Measurements from ENCODE around the gene PCK2. TPM values are rescaled to one million over a fixed set of nuclear protein-coding genes. Genes with fewer than 3 reads are reported as not detected.

The PCK2 gene
- total RNA-seq, 1 experiment from 2014 or later, result 48.9 TPM

DNA sequence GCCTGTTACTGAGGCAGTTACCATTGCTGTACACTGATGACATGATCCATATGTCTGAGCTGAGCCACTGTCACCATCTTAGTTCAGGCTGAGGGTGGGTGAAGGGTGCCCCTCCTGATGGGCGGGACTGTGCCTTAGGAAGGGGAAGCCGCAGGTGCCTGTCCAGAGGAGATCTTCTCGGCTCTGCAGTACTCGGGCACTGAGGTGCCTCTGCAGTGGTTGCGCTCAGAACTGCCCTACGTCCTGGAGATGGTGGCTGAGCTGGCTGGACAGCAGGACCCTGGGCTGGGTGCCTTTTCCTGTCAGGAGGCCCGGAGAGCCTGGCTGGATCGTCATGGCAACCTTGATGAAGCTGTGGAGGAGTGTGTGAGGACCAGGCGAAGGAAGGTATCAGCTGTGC lies 56.9 kb downstream of the PCK2 start:
- Histone ChIP-seq H2BK12ac (ENCODE audit: insufficient read length, low read depth, low read length) (no peak overlapping the region), H4K8ac (replicated peaks; ENCODE audit: insufficient read length, low read depth, low read length) (no peak overlapping the region), H3K23ac (ENCODE audit: insufficient read length, low read depth, low read length) (no peak overlapping the region), H2BK5ac (ENCODE audit: insufficient read length, low read length) (no peak overlapping the region), H3K14ac (ENCODE audit: insufficient read depth, low read length) (no peak overlapping the region), H2BK120ac (ENCODE audit: low read depth, low read length, poor library complexity, severe bottlenecking) (no peak overlapping the region), H3K9ac (ENCODE audit: extremely low read depth, insufficient read length, low read length) (no peak overlapping the region), H3K79me2 (ENCODE audit: insufficient read depth, low read length) (peaks cover 8% of the 10 kb centered on the region; the same call in 1 of the 2 replicates), H4K91ac (ENCODE audit: insufficient read length, low read depth, low read length) (no peak overlapping the region), H3K4me1 (ENCODE audit: insufficient read depth, low read length) (no peaks in the 10 kb centered on the region), H3K18ac (ENCODE audit: insufficient read length, low read depth, low read length) (no peak overlapping the region), H3K23me2 (ENCODE audit: insufficient read length, low read depth, low read length, poor library complexity, severe bottlenecking) (peaks cover 15% of the 10 kb centered on the region), H3K4ac (ENCODE audit: low read depth, low read length) (no peak overlapping the region), H3K27me3 (ENCODE audit: insufficient read depth, low read length) (no peaks in the 10 kb centered on the region), H4K5ac (ENCODE audit: insufficient read length, low read depth, low read length) (no peak overlapping the region), H4K20me1 (ENCODE audit: control insufficient read depth, insufficient read depth, insufficient read length) (no peaks in the 10 kb centered on the region), H2AK5ac (ENCODE audit: insufficient read length, low read length) (no peak overlapping the region), H3K9me3 (ENCODE audit: control insufficient read depth, low read depth, low read length) (no peaks in the 10 kb centered on the region), H2BK15ac (ENCODE audit: low read depth, low read length) (no peak overlapping the region), H2BK20ac (ENCODE audit: low read depth, low read length, poor library complexity, severe bottlenecking) (no peak overlapping the region), H3K27ac (ENCODE audit: insufficient read length, low read depth, low read length) (no peak overlapping the region), H3K56ac (ENCODE audit: insufficient read length, low read depth, low read length) (no peak overlapping the region), H3K79me1 (ENCODE audit: insufficient read depth, low read depth, low read length, poor library complexity, severe bottlenecking) (peaks cover 4% of the 10 kb centered on the region), H3K4me2 (ENCODE audit: insufficient read depth, insufficient read length, low read length) (no peak overlapping the region), H2AFZ (ENCODE audit: low read length) (no peak overlapping the region), H3T11ph (ENCODE audit: low read length) (no peak overlapping the region)
- H3K27me3 Mint-ChIP-seq (ENCODE audit: low read depth), result no peaks in the 10 kb centered on the region
- no peak for DNase-seq
- TF ChIP-seq, protein P1, sequence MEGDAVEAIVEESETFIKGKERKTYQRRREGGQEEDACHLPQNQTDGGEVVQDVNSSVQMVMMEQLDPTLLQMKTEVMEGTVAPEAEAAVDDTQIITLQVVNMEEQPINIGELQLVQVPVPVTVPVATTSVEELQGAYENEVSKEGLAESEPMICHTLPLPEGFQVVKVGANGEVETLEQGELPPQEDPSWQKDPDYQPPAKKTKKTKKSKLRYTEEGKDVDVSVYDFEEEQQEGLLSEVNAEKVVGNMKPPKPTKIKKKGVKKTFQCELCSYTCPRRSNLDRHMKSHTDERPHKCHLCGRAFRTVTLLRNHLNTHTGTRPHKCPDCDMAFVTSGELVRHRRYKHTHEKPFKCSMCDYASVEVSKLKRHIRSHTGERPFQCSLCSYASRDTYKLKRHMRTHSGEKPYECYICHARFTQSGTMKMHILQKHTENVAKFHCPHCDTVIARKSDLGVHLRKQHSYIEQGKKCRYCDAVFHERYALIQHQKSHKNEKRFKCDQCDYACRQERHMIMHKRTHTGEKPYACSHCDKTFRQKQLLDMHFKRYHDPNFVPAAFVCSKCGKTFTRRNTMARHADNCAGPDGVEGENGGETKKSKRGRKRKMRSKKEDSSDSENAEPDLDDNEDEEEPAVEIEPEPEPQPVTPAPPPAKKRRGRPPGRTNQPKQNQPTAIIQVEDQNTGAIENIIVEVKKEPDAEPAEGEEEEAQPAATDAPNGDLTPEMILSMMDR (conservative IDR thresholded peaks at IDR 0.05), result no peak
- peaks cover 36 to 69% (median 63%) of the 10 kb centered on the region in 3 experiments for H3K36me3 Mint-ChIP-seq (ENCODE audit: insufficient read depth in 1 of 3, low read depth in 3 of 3)
- no peak overlapping the region for H3K27ac Mint-ChIP-seq
- no peak overlapping the region; a peak in 1 of 5 replicates for H3K4me3 Mint-ChIP-seq
- no CpG with 5 or more reads among the region's 9 CpGs for WGBS (ENCODE audit: extremely low coverage, insufficient read length, low lambda C conversion rate)
- no peaks in the 10 kb centered on the region for H3K9me3 Mint-ChIP-seq
- peaks cover 13 to 16% of the 10 kb centered on the region in 2 experiments for H3K4me1 Mint-ChIP-seq

Measured in H9 (cell line).